NCI-H2171 treated with DMSO at 0.1 percent for 48 hours (cell line): ENCODE data around the gene PLXNA4.
A peak's percentile ranks its signal among the peaks of the same experiment; 100 is the strongest.

ENCODE experiments used
- DNase-seq: peaks from one replicate; lab custom pipeline; 2025; lab: John Stamatoyannopoulos, UW

PLXNA4 gene

GRCh38 chr7:132471515-132471914, 104.8 kb downstream of the PLXNA4 start:
- no peak for DNase-seq

- DNase-seq, result no peak
Measured at GRCh38 chr7:132469681-132470080, 106.6 kb downstream of the PLXNA4 start.

GRCh38 chr7:132469264-132469663, 107.0 kb downstream of the PLXNA4 start:
- DNase-seq, result no peak

GRCh38 chr7:132466367-132466766, 109.9 kb downstream of the PLXNA4 start:
- DNase-seq, result no peak

- DNase-seq, result no peak
Measured at GRCh38 chr7:132465516-132465915, 110.8 kb downstream of the PLXNA4 start.

GRCh38 chr7:132464740-132465139, 111.5 kb downstream of the PLXNA4 start:
- DNase-seq, result no peak

- no peak for DNase-seq
Measured at GRCh38 chr7:132463922-132464321, 112.3 kb downstream of the PLXNA4 start.

GRCh38 chr7:132462478-132462877, 113.8 kb downstream of the PLXNA4 start:
- DNase-seq, result no peak

- DNase-seq, result no peak
Measured at GRCh38 chr7:132461032-132461592, 115.2 kb downstream of the PLXNA4 start.

GRCh38 chr7:132458729-132459128, 117.5 kb downstream of the PLXNA4 start:
- DNase-seq, result no peak

- DNase-seq, result no peak
Measured at GRCh38 chr7:132457658-132458057, 118.6 kb downstream of the PLXNA4 start.

GRCh38 chr7:132456418-132456817, 119.9 kb downstream of the PLXNA4 start:
- DNase-seq, result no peak

GRCh38 chr7:132455378-132455777, 120.9 kb downstream of the PLXNA4 start:
- peak; percentile 44 for DNase-seq

- DNase-seq, result no peak
Measured at GRCh38 chr7:132453826-132454225, 122.4 kb downstream of the PLXNA4 start.

- DNase-seq, result no peak
Measured at GRCh38 chr7:132451161-132451560, 125.1 kb downstream of the PLXNA4 start.

GRCh38 chr7:132450696-132451095, 125.6 kb downstream of the PLXNA4 start:
- DNase-seq, result no peak

- DNase-seq, result no peak
Measured at GRCh38 chr7:132450188-132450587, 126.1 kb downstream of the PLXNA4 start.

GRCh38 chr7:132446666-132447278, 129.5 kb downstream of the PLXNA4 start:
- peak; percentile 14 for DNase-seq

GRCh38 chr7:132446260-132446659, 130.0 kb downstream of the PLXNA4 start:
- no peak for DNase-seq

- DNase-seq, result no peak
Measured at GRCh38 chr7:132443761-132444520, 132.3 kb downstream of the PLXNA4 start.

- DNase-seq, result no peak
Measured at GRCh38 chr7:132441935-132442334, 134.3 kb downstream of the PLXNA4 start.

- DNase-seq, result peak; percentile 34
Measured at GRCh38 chr7:132440151-132440550, 136.1 kb downstream of the PLXNA4 start.

GRCh38 chr7:132438926-132439325, 137.3 kb downstream of the PLXNA4 start:
- peak; percentile 60 for DNase-seq
